GM23338 (cell line): Measurements from ENCODE around the gene MED13. TPM values are rescaled to one million over a fixed set of nuclear protein-coding genes. Genes with fewer than 3 reads are reported as not detected.

Source experiments
- ATAC-seq: fragments of 200-7000 bp; cut with Tn5 transposase; 3 replicates; pipeline ENCODE4 v1.9.1; 2020
- DNase-seq: peaks from one replicate; pipeline ENCODE4 v3.0.0-alpha.2; 2015; ENCODE audit warnings: low spot score
- H2AFZ ChIP-seq: fragments of 200-600 bp; sonication (generic); 2 replicates; pipeline ENCODE4 v1.8.0; 2016; ENCODE audit warnings: antibody characterized with exemption, mild to moderate bottlenecking, moderate library complexity
- H3F3A ChIP-seq: fragments of 200-600 bp; sonication (generic); replicated peaks from 2 replicates; pipeline ENCODE4 v1.8.0; 2017; ENCODE audit warnings: antibody characterized with exemption, mixed run types, low read depth
- H3K27ac ChIP-seq: fragments of 200-600 bp; sonication (generic); 2 replicates; pipeline ENCODE4 v1.6.1; 2016; ENCODE audit warnings: low read depth
- H3K27me3 ChIP-seq: fragments of 200-600 bp; sonication (generic); 2 replicates; pipeline ENCODE4 v1.8.0; 2016; ENCODE audit warnings: mild to moderate bottlenecking, mixed run types, moderate library complexity; ENCODE audit not compliant: insufficient read depth
- H3K36me3 ChIP-seq: fragments of 200-600 bp; sonication (generic); 2 replicates; pipeline ENCODE4 v1.8.0; 2016; ENCODE audit warnings: mild to moderate bottlenecking; ENCODE audit not compliant: insufficient read depth
- H3K4me1 ChIP-seq: fragments of 200-600 bp; sonication (generic); 2 replicates; pipeline ENCODE4 v1.8.0; 2016; ENCODE audit warnings: mild to moderate bottlenecking, moderate library complexity; ENCODE audit not compliant: insufficient read depth
- H3K4me2 ChIP-seq: fragments of 200-600 bp; sonication (generic); 2 replicates; pipeline ENCODE4 v1.7.1; 2017; ENCODE audit warnings: mixed run types
- H3K4me3 ChIP-seq: fragments of 200-600 bp; sonication (generic); 2 replicates; pipeline ENCODE4 v1.6.1; 2016; ENCODE audit warnings: mixed run types
- H3K79me2 ChIP-seq: fragments of 200-600 bp; sonication (generic); replicated peaks from 2 replicates; pipeline ENCODE4 v1.8.0; 2017; ENCODE audit warnings: mild to moderate bottlenecking; ENCODE audit not compliant: insufficient read depth
- H3K9me2 ChIP-seq: fragments of 200-600 bp; sonication (generic); 2 replicates; pipeline ENCODE4 v1.8.0; 2017; ENCODE audit not compliant: insufficient read depth
- H4K20me1 ChIP-seq: fragments of 200-600 bp; sonication (generic); replicated peaks from 2 replicates; pipeline ENCODE4 v1.8.0; 2017; ENCODE audit warnings: mild to moderate bottlenecking; ENCODE audit not compliant: insufficient read depth
- H3K27ac Mint-ChIP-seq: 2 replicates; pipeline ENCODE4 v1.8.0; 2020; ENCODE audit warnings: inconsistent platforms, mild to moderate bottlenecking, moderate library complexity, mixed read lengths
- H3K27me3 Mint-ChIP-seq: 3 replicates; pipeline ENCODE4 v1.8.0; 2022; ENCODE audit warnings: low read depth, mild to moderate bottlenecking, moderate library complexity, mixed read lengths, inconsistent platforms; ENCODE audit not compliant: insufficient read depth, poor library complexity
- H3K36me3 Mint-ChIP-seq: 3 replicates; pipeline ENCODE4 v1.8.0; 2021; ENCODE audit warnings: low read depth, mild to moderate bottlenecking, inconsistent platforms, moderate library complexity, mixed read lengths
- H3K4me1 Mint-ChIP-seq: 3 replicates; pipeline ENCODE4 v1.8.0; 2020; ENCODE audit warnings: mild to moderate bottlenecking, inconsistent platforms, mixed read lengths
- H3K4me3 Mint-ChIP-seq: 3 replicates; pipeline ENCODE4 v1.8.0; 2021; ENCODE audit warnings: moderate library complexity, mild to moderate bottlenecking, inconsistent platforms, mixed read lengths
- H3K9me3 Mint-ChIP-seq: 3 replicates; pipeline ENCODE4 v1.8.0; 2020; ENCODE audit warnings: moderate library complexity, mild to moderate bottlenecking, inconsistent platforms, mixed read lengths
- CREB1 ChIP-seq: fragments of 250-450 bp; sonication (Bioruptor Pico); IDR thresholded peaks from 2 replicates; pipeline ENCODE4 v1.5.0; 2020; ENCODE audit warnings: low read depth, mild to moderate bottlenecking, moderate library complexity
- CTCF ChIP-seq, 2 experiments: fragments of 200-600 bp in 1 of 2; sonication (generic) in 1 of 2; conservative IDR thresholded peaks; 2 replicates each; pipeline versions ENCODE4 v1.5.1 to v1.6.1; 2016 to 2017; ENCODE audit warnings: antibody characterized with exemption in 2 of 2, low read depth in 2 of 2, mild to moderate bottlenecking in 2 of 2, moderate library complexity in 1 of 2
- ETS1 ChIP-seq: IDR thresholded peaks from 2 replicates; pipeline ENCODE4 v1.6.1; 2016; ENCODE audit warnings: antibody characterized with exemption
- EZH2 ChIP-seq: fragments of 200-600 bp; sonication (generic); IDR thresholded peaks from one replicate; pipeline ENCODE4 v1.8.0; 2017; ENCODE audit warnings: antibody characterized with exemption, mild to moderate bottlenecking, low read depth; ENCODE audit not compliant: unreplicated experiment
- EZH2phosphoT487 ChIP-seq: fragments of 200-600 bp; sonication (generic); IDR thresholded peaks from one replicate; pipeline ENCODE4 v1.8.1; 2018; ENCODE audit warnings: antibody characterized with exemption; ENCODE audit not compliant: unreplicated experiment
- JUNB ChIP-seq: IDR thresholded peaks from one replicate; pipeline ENCODE4 v1.6.1; 2016; ENCODE audit warnings: antibody characterized with exemption; ENCODE audit not compliant: unreplicated experiment
- NANOG ChIP-seq: IDR thresholded peaks from 2 replicates; pipeline ENCODE4 v1.6.1; 2016; ENCODE audit warnings: antibody characterized with exemption, borderline replicate concordance
- POLR2AphosphoS5 ChIP-seq: IDR thresholded peaks from 2 replicates; pipeline ENCODE4 v1.6.1; 2016; ENCODE audit warnings: antibody characterized with exemption, low read depth
- STAT1 ChIP-seq: IDR thresholded peaks from one replicate; pipeline ENCODE4 v1.6.1; 2016; ENCODE audit warnings: antibody characterized with exemption; ENCODE audit not compliant: unreplicated experiment
- ZNF114 ChIP-seq: fragments of 250-450 bp; sonication (Bioruptor Pico); IDR thresholded peaks from 2 replicates; pipeline ENCODE4 v1.5.0; 2020; ENCODE audit warnings: mild to moderate bottlenecking, moderate library complexity
- ZNF331 ChIP-seq: fragments of 250-450 bp; sonication (Bioruptor Pico); IDR thresholded peaks from 2 replicates; pipeline ENCODE4 v1.5.0; 2020; ENCODE audit warnings: low read depth, mild to moderate bottlenecking, moderate library complexity
- polyA plus RNA-seq: library from polyadenylated mRNA; unstranded; fragments of >200 nt; fragmentation: Nextera tagmentation; extraction: Ambion mirVana; gene quantifications from 2 replicates; pipeline ENCODE4 v1.2.1, GENCODE V29; 2016
- total RNA-seq: library from RNA; depleted of rRNA; stranded (reverse); fragments of >200 nt; shearing (Covaris generic); gene quantifications from 2 replicates; pipeline ENCODE4 v1.2.3, GENCODE V29; 2014

MED13 gene
- total and polyA plus RNA-seq, 2 experiments from 2014 or later, result 13.0 to 45.8 TPM

GRCh38 chr17:62051053-62051452, 14.0 kb downstream of the MED13 start:
- H2AFZ ChIP-seq, result no peak overlapping the region
- no peaks in the 10 kb centered on the region for H3K27me3 ChIP-seq
- peaks cover 98% of the 10 kb centered on the region for H3K79me2 ChIP-seq
- no peaks in the 10 kb centered on the region for H3K4me1 Mint-ChIP-seq
- H3K4me3 ChIP-seq, result no peak overlapping the region
- ATAC-seq (no peak), DNase-seq (no peak)
- peaks cover 49% of the 10 kb centered on the region for H3K36me3 Mint-ChIP-seq
- H3K4me1 ChIP-seq, result no peaks in the 10 kb centered on the region
- H3K4me2 ChIP-seq, result no peak overlapping the region
- peaks cover 2% of the 10 kb centered on the region; the same call in 1 of the 2 replicates for H3K36me3 ChIP-seq
- no peaks in the 10 kb centered on the region for H3K27me3 Mint-ChIP-seq
- no peak overlapping the region for H3K4me3 Mint-ChIP-seq
- H3K27ac ChIP-seq, result no peak overlapping the region
- TF ChIP-seq CREB1 (no peak), STAT1 (no peak)
- H4K20me1 ChIP-seq, result peaks cover 39% of the 10 kb centered on the region
- no peaks in the 10 kb centered on the region for H3K9me3 Mint-ChIP-seq
- H3K27ac Mint-ChIP-seq, result no peak overlapping the region
- H3K9me2 ChIP-seq, result no peaks in the 10 kb centered on the region
- no peaks in the 10 kb centered on the region for H3F3A ChIP-seq

DNA sequence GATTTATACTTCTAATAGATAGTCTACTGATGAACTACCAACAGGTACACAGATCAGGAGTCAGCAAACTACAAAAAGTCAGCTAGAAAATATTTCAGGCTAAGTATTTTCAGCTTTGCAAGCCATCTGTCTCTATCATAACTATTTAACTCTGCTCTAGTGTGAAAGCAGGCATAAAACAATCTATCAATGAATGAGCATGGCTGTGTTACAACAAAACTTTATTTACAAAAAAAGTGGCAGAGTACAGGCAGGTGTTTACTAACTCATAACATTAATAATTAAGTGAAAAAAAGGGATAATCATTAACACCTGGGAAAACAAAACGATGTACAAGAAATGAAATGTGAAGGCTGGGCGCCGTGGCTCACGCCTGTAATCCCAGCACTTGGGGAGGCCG, 15.8 kb downstream of the MED13 start:
- Histone ChIP-seq H3K9me2 (no peaks in the 10 kb centered on the region), H3K27ac (no peak overlapping the region), H4K20me1 (peaks cover 30% of the 10 kb centered on the region), H3K4me2 (no peak overlapping the region), H3K4me3 (no peak overlapping the region), H3K79me2 (peaks cover 98% of the 10 kb centered on the region), H3K4me1 (no peaks in the 10 kb centered on the region), H3K27me3 (no peaks in the 10 kb centered on the region), H3K36me3 (peaks cover 2% of the 10 kb centered on the region; the same call in 1 of the 2 replicates), H3F3A (no peaks in the 10 kb centered on the region), H2AFZ (no peak overlapping the region)
- no peak for TF ChIP-seq EZH2
- H3K27ac Mint-ChIP-seq, result no peak overlapping the region
- H3K27me3 Mint-ChIP-seq, result no peaks in the 10 kb centered on the region
- ATAC-seq, result no peak
- no peaks in the 10 kb centered on the region for H3K4me1 Mint-ChIP-seq
- H3K4me3 Mint-ChIP-seq, result no peak overlapping the region
- H3K36me3 Mint-ChIP-seq, result peaks cover 56% of the 10 kb centered on the region
- no peak for DNase-seq
- no peaks in the 10 kb centered on the region for H3K9me3 Mint-ChIP-seq

DNA sequence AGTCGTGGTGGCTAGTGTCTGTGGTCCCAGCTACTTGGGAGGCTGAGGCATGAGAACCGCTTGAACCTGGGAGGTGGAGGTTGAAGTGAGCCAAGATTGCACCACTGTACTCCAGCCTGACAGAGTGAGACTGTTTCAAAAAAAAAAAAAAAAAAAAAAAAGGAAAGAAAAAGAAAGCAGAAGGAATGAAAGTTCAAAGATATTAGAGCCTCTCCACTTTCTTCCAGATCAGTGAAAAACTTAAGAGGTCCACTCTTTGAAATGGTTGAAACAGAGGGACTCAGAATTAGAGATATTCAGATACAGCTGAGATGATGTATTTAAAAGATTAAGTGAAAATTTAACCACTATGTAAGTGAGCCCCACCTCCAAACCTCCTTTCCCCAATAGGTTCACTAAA, 16.8 kb downstream of the MED13 start:
- Histone ChIP-seq H3K9me2 (no peaks in the 10 kb centered on the region), H3K36me3 (peaks cover 2% of the 10 kb centered on the region; the same call in 1 of the 2 replicates), H4K20me1 (peaks cover 30% of the 10 kb centered on the region; the same call in 1 of the 2 replicates), H3K4me1 (no peaks in the 10 kb centered on the region), H2AFZ (no peak overlapping the region), H3F3A (no peaks in the 10 kb centered on the region), H3K79me2 (peaks cover 98% of the 10 kb centered on the region), H3K27me3 (no peaks in the 10 kb centered on the region), H3K27ac (no peak overlapping the region), H3K4me3 (no peak overlapping the region), H3K4me2 (no peak overlapping the region)
- H3K36me3 Mint-ChIP-seq, result peaks cover 56% of the 10 kb centered on the region
- TF ChIP-seq EZH2, result no peak
- no peak overlapping the region for H3K4me3 Mint-ChIP-seq
- no peaks in the 10 kb centered on the region for H3K27me3 Mint-ChIP-seq
- H3K27ac Mint-ChIP-seq, result no peak overlapping the region; the same call in 1 of the 2 replicates
- no peak for DNase-seq
- ATAC-seq, result no peak
- H3K4me1 Mint-ChIP-seq, result no peaks in the 10 kb centered on the region
- no peaks in the 10 kb centered on the region for H3K9me3 Mint-ChIP-seq

DNA sequence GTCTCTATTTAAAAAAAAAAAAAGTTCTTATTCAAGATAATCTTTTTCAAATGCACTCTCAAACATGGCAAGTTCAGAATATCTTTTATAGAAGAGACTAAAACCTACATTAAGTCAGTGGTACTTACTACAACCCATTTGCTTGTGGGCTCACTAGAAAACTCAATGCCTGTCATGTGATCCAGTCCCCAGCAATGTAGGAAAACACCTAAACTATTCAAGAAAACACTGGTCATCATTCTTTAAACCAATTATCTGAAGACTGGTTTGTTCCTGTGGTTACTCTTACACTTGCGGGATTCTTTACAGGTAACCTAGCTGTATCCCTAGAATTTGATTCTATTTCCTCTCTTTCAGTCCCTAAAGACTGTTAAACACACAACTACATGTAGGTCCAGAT, 19.6 kb downstream of the MED13 start:
- Histone ChIP-seq H3K9me2 (no peaks in the 10 kb centered on the region), H4K20me1 (peaks cover 16% of the 10 kb centered on the region; the same call in 1 of the 2 replicates), H3K4me3 (no peak overlapping the region), H3K27ac (no peak overlapping the region), H3K27me3 (no peaks in the 10 kb centered on the region), H3K36me3 (peaks cover 2% of the 10 kb centered on the region; the same call in 1 of the 2 replicates), H3K4me2 (no peak overlapping the region), H3K79me2 (peaks cover 98% of the 10 kb centered on the region), H3K4me1 (no peaks in the 10 kb centered on the region), H3F3A (no peaks in the 10 kb centered on the region), H2AFZ (no peak overlapping the region)
- peaks cover 51% of the 10 kb centered on the region for H3K36me3 Mint-ChIP-seq
- no peaks in the 10 kb centered on the region for H3K9me3 Mint-ChIP-seq
- TF ChIP-seq CREB1 (no peak), POLR2AphosphoS5 (no peak), NANOG (no peak), EZH2phosphoT487 (no peak), JUNB (no peak), ZNF114 (CRISPR knock-in tag) (no peak), ZNF331 (no peak), STAT1 (no peak), ETS1 (no peak), EZH2 (no peak), CTCF (conservative IDR thresholded peaks at IDR 0.05; ENCODE audit: low read depth in 2 of 2) (no peak)
- H3K27me3 Mint-ChIP-seq, result no peaks in the 10 kb centered on the region
- no peaks in the 10 kb centered on the region for H3K4me1 Mint-ChIP-seq
- ATAC-seq, result no peak
- no peak for DNase-seq
- no peak overlapping the region for H3K27ac Mint-ChIP-seq
- H3K4me3 Mint-ChIP-seq, result no peak overlapping the region
